M059J (cell line): ENCODE data around the gene TMEM72. TPM values are rescaled to one million over a fixed set of nuclear protein-coding genes. Genes with fewer than 3 reads are reported as not detected.

ENCODE experiments used
- DNase-seq: peaks from one replicate; pipeline ENCODE4 v3.0.0-alpha.2; 2012; ENCODE audit warnings: low read depth
- total RNA-seq: library from RNA; depleted of rRNA; stranded (reverse); fragments of >200 nt; shearing (Covaris generic); gene quantifications from 2 replicates; pipeline ENCODE4 v1.2.3, GENCODE V29; 2014

TMEM72 gene
- total RNA-seq, 1 experiment from 2014 or later, result not detected

DNA sequence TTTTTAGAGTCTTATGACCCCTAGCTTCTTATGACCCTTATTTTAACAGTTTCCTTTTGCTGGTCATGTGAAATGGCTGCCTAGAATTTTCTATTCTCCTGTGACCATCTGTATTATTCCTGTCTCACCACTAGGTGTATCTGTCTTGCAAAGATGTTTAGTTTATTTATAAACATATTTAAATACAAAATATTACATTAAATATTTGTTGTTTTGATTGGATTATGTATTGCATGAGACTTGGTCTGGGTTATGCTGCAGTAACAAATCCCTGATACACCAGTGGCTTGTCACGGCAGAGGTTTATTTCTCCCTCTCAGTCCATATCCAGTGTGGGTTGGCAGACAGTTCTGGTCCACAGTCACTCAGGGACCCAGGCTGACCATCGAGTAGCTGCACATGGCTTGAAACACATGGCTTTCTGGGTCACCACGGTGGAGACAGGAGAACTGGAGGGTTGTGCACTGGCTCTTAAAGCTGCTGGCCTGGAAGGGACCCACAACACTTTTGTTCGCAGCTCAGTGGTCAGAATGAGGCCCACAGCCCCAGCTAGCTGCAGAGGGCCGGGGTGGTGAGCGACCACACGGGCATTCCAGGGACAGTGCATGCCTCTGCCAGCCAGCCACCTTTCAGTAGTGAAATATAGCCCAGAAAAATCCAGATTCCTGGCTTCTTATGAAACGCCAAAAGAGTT is 55.8 kb downstream of the TMEM72 start:
- DNase-seq, result no peak

DNA sequence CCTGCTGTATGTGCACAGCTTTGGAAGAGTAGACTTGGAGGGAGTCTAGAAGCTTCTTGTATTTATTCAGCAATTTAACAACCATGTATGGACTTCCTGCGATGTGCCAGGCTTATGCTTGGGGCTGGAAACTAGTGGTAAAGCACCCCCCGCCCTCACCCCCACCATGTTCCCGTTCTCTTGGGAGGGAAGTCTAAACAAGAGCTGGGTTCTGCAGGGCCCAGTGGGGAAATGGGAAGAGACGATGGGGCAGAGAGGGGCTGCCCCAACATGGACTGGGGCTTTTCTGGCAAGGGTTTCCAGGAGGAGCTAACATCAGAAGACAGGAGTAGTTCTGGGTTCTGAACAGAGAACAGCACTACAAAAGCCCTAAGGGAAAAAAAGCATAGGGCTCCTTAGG is 56.5 kb downstream of the TMEM72 start:
- no peak for DNase-seq

DNA sequence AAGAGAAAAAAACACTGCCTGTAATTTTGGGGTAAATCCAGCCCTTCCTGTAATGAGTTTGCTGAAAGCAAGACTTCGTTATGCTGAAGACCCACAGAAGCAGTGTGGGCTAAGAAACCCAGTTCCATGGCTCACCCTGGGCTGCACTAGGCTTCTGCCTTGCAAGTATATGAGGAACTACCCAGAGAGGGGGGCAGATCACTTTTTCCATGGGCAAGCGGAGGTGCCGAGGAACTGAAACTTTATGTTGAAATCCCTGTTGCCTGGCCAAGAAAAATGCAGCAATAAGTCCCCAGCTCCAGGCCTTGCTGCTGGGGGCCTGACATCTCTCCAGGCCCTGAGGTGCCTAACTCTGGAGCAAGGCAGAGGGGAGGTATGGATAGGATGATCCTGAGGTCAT is 57.0 kb downstream of the TMEM72 start:
- DNase-seq, result no peak

DNA sequence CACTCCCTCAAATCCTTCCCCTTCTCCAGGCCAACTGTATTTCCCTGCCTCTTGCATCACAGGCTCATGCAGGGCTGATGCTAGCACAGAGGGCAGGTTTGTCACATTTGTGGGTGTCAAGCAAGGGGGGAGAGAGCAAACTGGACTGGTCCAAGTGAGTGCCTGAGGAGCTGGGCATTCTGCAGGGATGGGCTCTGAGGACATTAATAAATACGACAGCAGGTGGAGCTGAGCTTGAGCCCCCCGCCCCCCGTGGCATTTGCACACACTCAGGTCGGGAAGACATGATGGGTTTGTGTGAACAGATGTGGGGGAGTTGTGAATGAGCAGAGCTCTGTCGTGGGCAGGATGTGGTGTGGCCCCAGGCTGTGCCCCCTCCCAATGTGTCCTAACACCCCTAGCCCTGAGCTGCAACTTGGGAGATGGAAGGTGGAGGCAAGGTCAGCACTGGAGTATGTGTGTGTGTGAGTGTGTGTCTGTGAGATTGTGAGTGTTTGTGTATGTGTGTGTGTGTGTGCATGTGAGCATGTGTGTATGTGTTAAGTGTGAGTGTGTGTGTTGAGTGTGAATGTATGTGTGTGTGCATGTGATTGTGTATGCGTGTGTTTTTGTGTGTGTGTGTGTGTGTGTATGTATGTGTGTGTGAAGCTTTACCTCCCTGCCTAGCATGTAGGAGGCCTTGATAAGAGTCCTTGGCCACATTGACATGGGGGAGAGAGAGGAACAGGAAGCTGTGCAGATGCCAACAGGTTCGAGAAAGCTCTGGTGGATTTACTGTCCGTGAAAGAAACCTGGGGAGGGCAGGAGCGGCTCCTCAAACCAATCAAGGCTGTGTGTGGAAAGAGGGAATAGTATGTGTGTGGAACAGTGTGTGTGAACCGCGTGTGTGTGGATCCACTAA is 57.6 kb downstream of the TMEM72 start:
- DNase-seq, result no peak

GRCh38 chr10:44969854-44970253 is 58.7 kb downstream of the TMEM72 start:
- DNase-seq, result no peak

GRCh38 chr10:44970812-44971395 is 59.8 kb downstream of the TMEM72 start:
- DNase-seq, result no peak

DNA sequence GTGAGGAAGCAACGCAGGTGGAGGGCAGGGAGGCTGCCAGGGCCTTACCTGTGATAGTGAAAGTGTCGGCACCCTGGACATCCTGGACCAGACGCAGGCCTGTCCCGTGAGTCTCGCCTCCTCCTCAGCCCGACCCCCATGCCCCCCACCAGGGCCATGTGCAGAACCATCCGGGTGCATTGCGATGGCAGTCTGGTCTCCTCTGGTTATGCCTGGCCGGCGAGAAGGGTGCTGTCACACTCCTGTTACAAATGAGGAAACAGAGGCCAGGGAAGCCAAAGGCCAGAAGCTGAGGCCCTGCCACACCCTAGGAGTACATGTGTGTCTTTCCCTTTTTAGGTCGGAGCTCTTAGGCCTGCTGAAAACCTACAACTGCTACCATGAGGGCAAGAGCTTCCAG is 60.3 kb downstream of the TMEM72 start:
- no peak for DNase-seq

GRCh38 chr10:44971935-44972757 is 61.0 kb downstream of the TMEM72 start:
- DNase-seq, result no peak

GRCh38 chr10:44972874-44973306 is 61.8 kb downstream of the TMEM72 start:
- no peak for DNase-seq

DNA sequence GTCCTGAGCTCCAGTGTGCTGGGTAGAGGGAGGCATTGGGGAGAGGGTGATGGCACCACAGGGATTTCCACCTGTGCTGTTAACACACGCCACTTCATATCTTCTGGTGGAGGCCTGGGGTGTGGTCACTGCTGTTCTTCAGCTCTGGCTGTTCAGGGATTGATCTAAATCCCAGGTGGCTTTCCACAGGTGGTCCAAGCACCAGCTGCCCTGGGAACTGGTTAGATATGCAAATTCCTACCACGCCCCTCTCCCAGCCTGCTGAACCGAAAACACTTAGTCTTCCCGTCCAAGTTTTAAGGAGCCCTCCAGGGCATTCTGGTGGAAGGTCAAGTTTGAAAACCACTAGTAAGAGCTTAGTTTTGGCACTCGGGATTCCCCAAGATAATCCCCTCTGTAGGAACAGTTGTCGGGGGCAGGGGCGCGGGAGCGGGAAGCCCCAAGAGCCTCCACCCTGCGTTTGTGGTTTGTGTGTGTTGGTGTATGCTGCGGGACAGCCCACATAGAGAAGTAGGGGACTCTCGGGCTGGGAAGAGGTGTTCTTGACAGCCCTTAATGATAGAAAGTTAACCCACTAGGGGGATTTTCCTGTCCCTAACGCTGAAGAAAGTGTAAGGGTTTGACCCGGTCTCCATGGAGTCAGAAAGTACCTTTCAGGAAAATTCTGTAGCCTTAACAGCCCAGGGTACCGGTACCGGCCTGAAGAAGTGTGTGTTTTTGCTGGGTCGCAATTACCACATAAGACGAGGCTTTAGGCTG is 62.4 kb downstream of the TMEM72 start:
- DNase-seq, result peak; percentile 22

DNA sequence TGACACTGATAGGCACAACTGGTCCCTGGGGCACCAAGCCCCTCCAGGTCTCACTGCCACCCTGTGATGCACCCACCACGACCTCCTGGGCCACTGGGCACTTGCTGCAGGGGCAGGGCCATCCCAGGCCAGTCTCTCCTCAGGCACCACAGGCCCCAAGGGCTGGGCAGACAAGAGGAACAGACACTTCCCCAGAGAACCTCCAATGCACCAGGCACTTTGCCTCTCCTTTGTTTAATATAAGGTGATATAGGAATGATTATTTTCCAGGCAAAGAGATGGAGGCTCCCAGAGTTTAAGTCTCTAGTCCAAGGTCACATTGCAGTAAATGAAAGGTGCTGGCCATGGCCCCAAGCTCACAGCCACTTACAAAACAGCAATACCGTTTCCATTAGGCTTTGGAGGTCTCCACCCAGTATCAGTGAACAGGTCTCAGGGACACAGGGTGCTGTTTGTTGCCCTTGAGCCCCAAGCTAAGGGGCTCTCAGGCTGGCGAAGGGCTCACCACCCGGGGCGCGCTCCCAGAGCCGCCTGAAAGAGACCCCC is 63.0 kb downstream of the TMEM72 start:
- DNase-seq, result no peak

- peak; percentile 73 for DNase-seq
Observed at GRCh38 chr10:44974628-44975430, 63.7 kb downstream of the TMEM72 start.

DNA sequence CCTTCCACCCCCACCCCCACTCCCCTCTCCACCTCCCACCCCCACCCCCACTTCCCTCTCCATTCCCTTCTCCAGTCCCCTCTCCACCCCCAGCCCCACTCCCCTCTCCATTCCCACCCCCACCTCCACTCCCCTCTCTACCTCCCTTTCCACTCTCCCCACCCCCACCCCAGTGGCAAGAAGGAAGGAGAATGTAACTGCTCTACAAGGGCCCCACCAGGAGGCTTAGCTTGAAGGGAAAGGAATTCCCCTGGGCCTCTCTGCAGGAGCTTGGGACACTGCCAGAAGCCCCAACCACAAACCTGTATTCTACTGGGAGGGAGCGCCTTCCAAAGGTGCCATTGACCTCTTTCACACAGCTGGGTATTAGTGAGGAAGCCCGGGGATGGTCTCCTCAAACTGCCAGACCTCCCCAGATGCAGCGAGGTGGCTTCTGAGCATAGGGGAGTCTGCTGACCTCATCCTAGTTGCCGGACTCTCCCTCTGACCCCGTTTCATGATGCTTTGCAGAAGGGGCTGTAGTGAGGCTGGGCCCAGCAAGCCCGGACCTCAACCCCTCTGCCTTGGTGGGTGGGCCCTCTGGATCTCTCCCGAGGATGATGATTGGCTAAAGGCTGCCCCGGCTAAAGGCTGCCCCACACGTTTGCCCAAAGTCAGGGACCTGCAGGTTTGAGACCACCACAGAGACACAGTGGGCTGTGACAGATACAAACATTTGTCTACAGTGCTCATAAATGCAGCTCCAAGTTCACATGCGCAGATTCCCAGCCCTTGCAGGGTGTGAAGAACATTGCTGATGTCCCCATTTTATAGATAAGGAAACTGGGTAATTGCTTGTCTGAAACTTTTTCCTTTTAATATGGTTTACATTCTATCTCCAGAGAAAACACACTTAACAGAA is 64.5 kb downstream of the TMEM72 start:
- peak; percentile 95 for DNase-seq

DNA sequence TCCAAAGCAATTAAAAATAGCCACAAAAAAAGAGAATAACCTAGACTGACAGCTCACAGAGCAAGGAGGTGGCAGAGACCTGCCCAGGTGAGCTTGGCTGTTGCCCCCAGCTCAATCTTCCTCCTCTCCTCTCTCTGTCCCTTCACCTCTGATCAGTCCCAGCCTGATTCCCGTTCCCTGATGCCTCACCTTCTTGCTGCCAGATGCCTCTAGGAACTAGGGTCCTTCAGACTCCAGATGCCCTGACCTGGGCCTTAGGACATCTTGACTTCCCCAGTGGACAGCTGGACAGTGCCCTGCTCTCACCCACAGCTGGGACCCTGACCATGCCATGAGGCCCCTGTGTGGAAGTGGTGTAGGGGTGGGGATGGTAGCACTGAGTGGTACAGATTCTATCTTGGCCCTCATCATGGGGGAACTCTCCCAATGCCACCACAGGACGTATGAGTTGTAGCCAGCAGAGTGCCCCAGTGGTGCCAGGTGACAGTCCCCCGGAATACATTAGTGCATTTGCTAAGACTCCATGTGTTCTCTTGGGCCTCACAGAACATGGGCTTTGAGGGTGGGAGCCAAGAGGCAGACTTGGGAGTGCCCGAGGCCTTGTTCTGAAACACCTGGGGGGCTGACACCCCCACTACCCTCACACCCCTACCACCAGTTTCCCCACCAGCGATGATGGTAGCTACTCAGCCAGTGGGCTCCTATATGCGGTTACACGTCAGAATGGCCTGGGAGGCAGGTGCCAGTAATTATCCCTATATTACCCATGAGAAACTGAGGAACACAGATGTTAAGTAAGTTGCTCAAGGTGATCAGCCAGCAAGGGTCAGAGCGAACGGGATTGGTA is 65.4 kb downstream of the TMEM72 start:
- no peak for DNase-seq

- DNase-seq, result no peak
Observed at GRCh38 chr10:44977287-44978212, 66.4 kb downstream of the TMEM72 start.

GRCh38 chr10:44978213-44978569 is 67.1 kb downstream of the TMEM72 start:
- DNase-seq, result no peak
